AG04450 (cell line): ENCODE measurements around the gene PPP4R3A. TPM values are rescaled to one million over a fixed set of nuclear protein-coding genes. Genes with fewer than 3 reads are reported as not detected.
"Not testable (repeated sequence)": the region's sequence is repeated elsewhere in the genome, so short reads cannot be mapped to it uniquely, and the experiment has no call there.

Experiments used
- CTCF ChIA-PET: fragments of 300-600, 350-600 bp; formaldehyde crosslinking; extraction: SDS; loops from one replicate; lab custom pipeline; 2022; ENCODE audit warnings: antibody characterized with exemption, inconsistent platforms; lab: Charles Lee
- POLR2A ChIA-PET: fragments of 350-600 bp; formaldehyde crosslinking; extraction: SDS; loops from one replicate; lab custom pipeline; 2021; ENCODE audit warnings: antibody characterized with exemption, inconsistent platforms; lab: Yijun Ruan, JAX
- DNase-seq: peaks from one replicate; pipeline ENCODE4 v3.0.0-alpha.2; 2011; ENCODE audit warnings: low read depth, low spot score
- H3K27ac ChIP-seq: one replicate; pipeline ENCODE4 v1.5.1; 2012; ENCODE audit warnings: low read depth, low read length, control low read depth
- H3K27me3 ChIP-seq: one replicate; pipeline ENCODE4 v1.6.0; 2012; ENCODE audit warnings: low read length; ENCODE audit not compliant: control insufficient read depth, insufficient read depth
- H3K4me3 ChIP-seq: 2 replicates; pipeline ENCODE4 v1.5.1; 2011; ENCODE audit warnings: mild to moderate bottlenecking, low read depth, low read length, control low read depth
- H3K9me3 ChIP-seq: 2 replicates; pipeline ENCODE4 v1.5.1; 2012; ENCODE audit warnings: low read length; ENCODE audit not compliant: control insufficient read depth, insufficient read depth
- polyA plus RNA-seq: library from polyadenylated mRNA; depleted of rRNA; stranded (reverse); fragments of >200 nt; gene quantifications from 2 replicates; pipeline ENCODE4 v1.2.3, GENCODE V29; 2011
- TF ChIP-seq, protein P1 (sequence below): IDR thresholded peaks from 2 replicates; pipeline ENCODE4 v1.5.1; 2011; ENCODE audit warnings: low read depth, low read length, control low read depth, inconsistent platforms

PPP4R3A gene
- polyA plus RNA-seq, 1 experiment = 46.9 TPM

DNA sequence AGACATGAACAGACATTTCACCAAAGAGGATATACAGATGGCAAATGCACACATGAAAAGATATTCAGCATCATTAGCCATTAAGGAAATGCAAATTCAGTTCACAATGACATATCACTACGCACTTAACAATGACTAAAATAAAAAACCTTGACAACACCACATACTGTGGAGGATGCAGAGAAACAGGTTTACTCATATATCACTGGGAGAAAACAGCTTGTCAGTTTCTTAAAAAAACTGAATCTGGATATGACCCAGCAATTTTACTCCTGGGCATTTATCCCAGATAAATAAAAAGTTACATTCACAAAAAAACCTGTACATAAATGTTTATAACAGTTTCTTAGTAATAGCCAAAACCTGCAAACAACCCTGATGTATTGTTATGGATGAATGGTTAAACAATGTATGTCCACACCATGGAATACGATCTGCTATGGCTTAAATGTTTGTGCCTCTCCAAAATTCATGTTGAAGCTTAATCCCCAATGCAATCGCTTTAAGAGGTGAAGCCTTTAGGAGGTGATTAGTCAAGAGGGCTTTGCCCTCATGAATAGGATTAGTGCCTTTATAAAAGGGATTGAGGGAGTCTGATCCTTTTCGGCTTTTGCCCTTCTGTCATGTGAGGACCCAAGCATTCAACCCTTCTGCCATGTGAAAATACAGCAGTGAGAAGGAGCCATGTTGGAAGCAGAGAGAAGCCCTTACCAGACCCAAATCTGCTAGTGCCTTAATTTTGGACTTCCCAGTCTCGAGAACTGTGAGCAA is 36.0 kb upstream of the PPP4R3A start:
- TF ChIP-seq, protein P1, sequence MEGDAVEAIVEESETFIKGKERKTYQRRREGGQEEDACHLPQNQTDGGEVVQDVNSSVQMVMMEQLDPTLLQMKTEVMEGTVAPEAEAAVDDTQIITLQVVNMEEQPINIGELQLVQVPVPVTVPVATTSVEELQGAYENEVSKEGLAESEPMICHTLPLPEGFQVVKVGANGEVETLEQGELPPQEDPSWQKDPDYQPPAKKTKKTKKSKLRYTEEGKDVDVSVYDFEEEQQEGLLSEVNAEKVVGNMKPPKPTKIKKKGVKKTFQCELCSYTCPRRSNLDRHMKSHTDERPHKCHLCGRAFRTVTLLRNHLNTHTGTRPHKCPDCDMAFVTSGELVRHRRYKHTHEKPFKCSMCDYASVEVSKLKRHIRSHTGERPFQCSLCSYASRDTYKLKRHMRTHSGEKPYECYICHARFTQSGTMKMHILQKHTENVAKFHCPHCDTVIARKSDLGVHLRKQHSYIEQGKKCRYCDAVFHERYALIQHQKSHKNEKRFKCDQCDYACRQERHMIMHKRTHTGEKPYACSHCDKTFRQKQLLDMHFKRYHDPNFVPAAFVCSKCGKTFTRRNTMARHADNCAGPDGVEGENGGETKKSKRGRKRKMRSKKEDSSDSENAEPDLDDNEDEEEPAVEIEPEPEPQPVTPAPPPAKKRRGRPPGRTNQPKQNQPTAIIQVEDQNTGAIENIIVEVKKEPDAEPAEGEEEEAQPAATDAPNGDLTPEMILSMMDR = no peak
- no peak for DNase-seq
- ChIA-PET CTCF (no interaction called here), POLR2A (no interaction called here)
- no peak overlapping the region for H3K4me3 ChIP-seq
- no peaks in the 10 kb centered on the region for H3K9me3 ChIP-seq
- H3K27ac ChIP-seq = no peak overlapping the region
- H3K27me3 ChIP-seq = no peaks in the 10 kb centered on the region

DNA sequence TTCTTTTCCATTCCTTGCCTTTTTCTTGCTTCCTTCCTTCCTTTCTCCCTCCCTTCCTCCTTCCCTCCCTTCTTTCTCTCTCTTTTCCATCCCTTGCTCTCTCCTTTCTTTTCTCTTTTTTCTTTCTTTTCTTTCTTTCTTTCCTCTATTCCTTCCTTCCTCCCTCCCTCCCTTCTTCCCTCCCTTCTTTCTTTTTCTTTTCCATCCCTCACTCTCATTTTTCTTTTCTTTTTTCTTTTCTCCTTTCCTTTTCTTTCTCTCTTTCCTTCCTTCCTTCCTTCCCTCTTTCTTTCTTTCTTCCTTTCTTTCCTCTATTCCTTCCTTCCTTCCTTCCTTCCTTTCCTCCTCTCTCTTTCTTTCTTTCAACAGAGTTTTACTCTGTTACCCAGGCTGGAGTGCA is 35.1 kb upstream of the PPP4R3A start:
- Histone ChIP-seq H3K9me3 (no peaks in the 10 kb centered on the region), H3K27me3 (no peaks in the 10 kb centered on the region), H3K27ac (no peak overlapping the region), H3K4me3 (no peak overlapping the region)
- CTCF ChIA-PET = no interaction called here
- no peak for DNase-seq
- POLR2A ChIA-PET = no interaction called here
- TF ChIP-seq, protein P1 = no peak

DNA sequence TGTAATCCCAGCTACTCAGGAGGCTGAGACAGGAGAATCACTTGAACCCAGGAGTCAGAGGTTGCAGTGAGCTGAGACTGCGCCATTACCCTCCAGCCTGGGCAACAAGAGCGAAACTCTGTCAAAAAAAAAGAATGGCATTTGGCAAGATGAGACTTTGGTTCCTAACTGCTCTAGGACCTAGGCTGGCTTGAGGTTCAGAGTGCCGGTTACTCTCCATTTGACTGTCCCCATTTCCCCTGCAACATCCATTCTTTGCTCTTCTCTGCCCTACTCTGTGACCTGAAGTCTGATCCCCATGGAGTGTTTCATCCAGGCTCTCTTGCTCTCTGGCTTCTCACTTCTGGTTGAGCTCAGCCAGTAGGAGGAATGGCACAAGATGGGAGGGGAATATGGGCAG is 26.2 kb upstream of the PPP4R3A start:
- H3K27me3 ChIP-seq = no peaks in the 10 kb centered on the region
- no peak overlapping the region for H3K4me3 ChIP-seq
- ChIA-PET CTCF (no interaction called here), POLR2A (no interaction called here)
- no peak for DNase-seq
- H3K27ac ChIP-seq = no peak overlapping the region
- H3K9me3 ChIP-seq = no peaks in the 10 kb centered on the region; the same call in 1 of the 2 replicates
- TF ChIP-seq, protein P1 = no peak

DNA sequence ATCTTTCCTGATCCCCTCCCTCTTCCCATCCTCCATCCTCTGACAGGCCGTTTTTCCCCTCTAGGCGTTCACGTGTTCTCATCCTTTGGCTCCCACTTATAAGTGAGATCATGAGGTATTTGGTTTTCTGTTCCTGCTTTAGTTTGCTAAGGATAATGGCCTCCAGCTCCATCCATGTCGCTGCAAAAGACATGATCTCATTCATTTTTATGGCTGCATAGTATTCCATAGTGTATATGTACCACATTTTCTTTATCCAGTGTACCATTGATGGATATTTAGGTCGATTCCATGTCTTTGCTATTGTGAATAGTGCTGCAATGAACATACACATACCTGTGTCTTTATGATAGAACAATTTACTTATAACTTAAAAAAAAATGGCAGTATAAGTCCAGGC is 23.9 kb upstream of the PPP4R3A start:
- H3K27me3 ChIP-seq, POLR2A ChIA-PET, DNase-seq, CTCF ChIA-PET, H3K9me3 ChIP-seq, H3K27ac ChIP-seq, H3K4me3 ChIP-seq: not testable (repeated sequence)

DNA sequence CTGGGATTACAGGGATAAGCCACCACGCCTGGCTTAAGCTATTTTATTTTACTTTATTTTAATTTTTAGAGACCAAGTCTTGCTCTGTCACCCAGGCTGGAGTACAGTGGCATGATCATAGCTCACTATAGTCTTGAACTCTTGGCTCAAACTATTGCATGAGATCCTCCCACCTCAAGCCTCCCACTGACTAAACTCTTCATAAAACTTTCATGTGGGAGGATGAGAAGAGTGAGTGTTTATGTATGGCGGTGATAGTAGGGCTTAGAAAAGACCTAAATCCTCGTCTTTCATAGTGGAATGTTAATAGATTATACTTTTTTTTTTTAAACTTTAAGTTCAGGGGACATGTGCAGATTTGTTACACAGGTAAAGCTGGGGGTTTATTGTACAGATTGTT is 23.5 kb upstream of the PPP4R3A start:
- H3K27ac ChIP-seq = no peak overlapping the region
- DNase-seq = no peak
- CTCF ChIA-PET = no interaction called here
- TF ChIP-seq, protein P1 = no peak
- H3K27me3 ChIP-seq = no peaks in the 10 kb centered on the region
- H3K9me3 ChIP-seq = no peaks in the 10 kb centered on the region
- POLR2A ChIA-PET = no interaction called here
- no peak overlapping the region for H3K4me3 ChIP-seq
